PC-3 (cell line): ENCODE measurements around the gene REG1B. TPM values are rescaled to one million over a fixed set of nuclear protein-coding genes. Genes with fewer than 3 reads are reported as not detected.
"Not testable (repeated sequence)": the region's sequence is repeated elsewhere in the genome, so short reads cannot be mapped to it uniquely, and the experiment has no call there.

Experiments used
- ATAC-seq: fragments of 200-7000 bp; cut with Tn5 transposase; 2 replicates; pipeline ENCODE4 v1.9.1; 2020; ENCODE audit warnings: mild to moderate bottlenecking, moderate library complexity
- BruUV-seq: library from RNA; stranded (reverse); fragments of 400-500 nt; replicated peaks from 2 replicates; lab custom pipeline; 2021; lab: Mats Ljungman, UMichigan
- CTCF ChIA-PET: fragments of 300-600 bp; sonication (Branson Sonifier 250); formaldehyde crosslinking; loops from one replicate; lab custom pipeline; 2022; ENCODE audit warnings: antibody characterized with exemption; lab: Charles Lee
- POLR2A ChIA-PET: fragments of 300-600 bp; sonication (Branson Sonifier 250); formaldehyde crosslinking; loops from one replicate; lab custom pipeline; 2022; ENCODE audit warnings: antibody characterized with exemption; ENCODE audit not compliant: unreplicated experiment; lab: Charles Lee
- DNase-seq: peaks from one replicate; pipeline ENCODE4 v3.0.0-alpha.2; 2015
- H2AFZ ChIP-seq: fragments of 300-600 bp; sonication (generic); 2 replicates; pipeline ENCODE4 v1.6.0; 2016; ENCODE audit warnings: antibody characterized with exemption, low read length
- H3F3A ChIP-seq: fragments of 300-600 bp; sonication (generic); one replicate; pipeline ENCODE4 v1.6.0; 2017; ENCODE audit warnings: antibody characterized with exemption, low read length, control low read depth, mild to moderate bottlenecking; ENCODE audit not compliant: unreplicated experiment
- H3K27ac ChIP-seq: fragments of 300-600 bp; sonication (generic); 2 replicates; pipeline ENCODE4 v1.5.1; 2016; ENCODE audit warnings: mild to moderate bottlenecking, low read length
- H3K27me3 ChIP-seq: fragments of 300-600 bp; sonication (generic); 2 replicates; pipeline ENCODE4 v1.6.1; 2016; ENCODE audit warnings: low read length, mixed read lengths
- H3K36me3 ChIP-seq: fragments of 300-600 bp; sonication (generic); 2 replicates; pipeline ENCODE4 v1.6.1; 2016; ENCODE audit warnings: low read depth, mixed run types, low read length, mixed read lengths
- H3K4me1 ChIP-seq: fragments of 300-600 bp; sonication (generic); 2 replicates; pipeline ENCODE4 v1.5.1; 2016; ENCODE audit warnings: low read length; ENCODE audit not compliant: insufficient read depth
- H3K4me2 ChIP-seq: fragments of 300-600 bp; sonication (generic); 2 replicates; pipeline ENCODE4 v1.6.0; 2016; ENCODE audit warnings: low read length
- H3K4me3 ChIP-seq: fragments of 300-600 bp; sonication (generic); 2 replicates; pipeline ENCODE4 v1.5.1; 2016; ENCODE audit warnings: mild to moderate bottlenecking, low read length, mixed read lengths
- H3K79me2 ChIP-seq: fragments of 300-600 bp; sonication (generic); 2 replicates; pipeline ENCODE4 v1.6.1; 2017; ENCODE audit warnings: low read length, mixed read lengths
- H3K9ac ChIP-seq: fragments of 300-600 bp; sonication (generic); 2 replicates; pipeline ENCODE4 v1.6.0; 2016; ENCODE audit warnings: mild to moderate bottlenecking, low read length
- H3K9me2 ChIP-seq: fragments of 300-600 bp; sonication (generic); replicated peaks from 2 replicates; pipeline ENCODE4 v1.6.1; 2016; ENCODE audit warnings: mixed run types, low read length, mixed read lengths
- H3K9me3 ChIP-seq: fragments of 300-600 bp; sonication (generic); 2 replicates; pipeline ENCODE4 v1.6.1; 2016; ENCODE audit warnings: low read length, mixed read lengths
- H4K20me1 ChIP-seq: fragments of 300-600 bp; sonication (generic); 2 replicates; pipeline ENCODE4 v1.6.1; 2016; ENCODE audit warnings: low read length, mixed read lengths
- EZH2 ChIP-seq: fragments of 300-600 bp; sonication (generic); IDR thresholded peaks from one replicate; pipeline ENCODE4 v1.6.1; 2017; ENCODE audit warnings: antibody characterized with exemption, mild to moderate bottlenecking, low read length; ENCODE audit not compliant: unreplicated experiment
- EZH2phosphoT487 ChIP-seq: fragments of 300-600 bp; sonication (generic); IDR thresholded peaks from 2 replicates; pipeline ENCODE4 v1.6.1; 2018; ENCODE audit warnings: mild to moderate bottlenecking, antibody characterized with exemption, low read length, borderline replicate concordance
- intact Hi-C: fragments of 100-400 bp; cut with micrococcal nuclease; formaldehyde crosslinking; loops from 2 replicates; pipeline ENCODE4 v1.9.0; 2023
- total RNA-seq: library from RNA; depleted of rRNA; stranded (reverse); fragments of >200 nt; gene quantifications from 2 replicates; pipeline ENCODE4 v1.2.3, GENCODE V29; 2014; rRNA removed
- TF ChIP-seq, protein P1 (sequence below): fragments of 300-600 bp; sonication (generic); conservative IDR thresholded peaks from 2 replicates; pipeline ENCODE4 v1.5.1; 2017; ENCODE audit warnings: antibody characterized with exemption, low read depth, mild to moderate bottlenecking, low read length

The REG1B gene
- total RNA-seq, 1 experiment from 2014 or later: not detected

DNA sequence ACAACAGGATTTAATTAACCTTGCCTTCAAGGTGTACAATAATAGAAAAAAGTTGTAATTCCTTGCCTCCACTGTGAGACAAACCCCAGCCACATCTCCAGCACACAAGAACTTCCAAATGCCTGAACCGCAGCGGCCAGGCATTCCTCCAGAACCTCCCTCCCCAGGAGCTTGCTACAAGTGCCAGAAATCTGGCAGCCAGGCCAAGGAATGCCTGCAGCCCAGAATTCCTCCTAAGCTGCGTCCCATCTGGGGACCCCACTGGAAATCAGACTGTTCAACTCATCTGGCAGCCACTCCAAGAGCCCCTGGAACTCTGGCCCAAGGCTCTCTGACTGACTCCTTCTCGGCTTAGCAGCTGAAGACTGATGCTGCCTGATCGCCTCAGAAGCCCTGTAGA lies 34.3 kb downstream of the REG1B start:
- H3K9me2 ChIP-seq, H3K4me2 ChIP-seq, ATAC-seq, POLR2A ChIA-PET, H3K9me3 ChIP-seq, H2AFZ ChIP-seq, H4K20me1 ChIP-seq, H3K79me2 ChIP-seq, CTCF ChIA-PET, H3K36me3 ChIP-seq, BruUV-seq, H3K27me3 ChIP-seq, H3F3A ChIP-seq, H3K4me3 ChIP-seq, intact Hi-C loops, H3K9ac ChIP-seq, H3K27ac ChIP-seq, DNase-seq, H3K4me1 ChIP-seq: not testable (repeated sequence)

DNA sequence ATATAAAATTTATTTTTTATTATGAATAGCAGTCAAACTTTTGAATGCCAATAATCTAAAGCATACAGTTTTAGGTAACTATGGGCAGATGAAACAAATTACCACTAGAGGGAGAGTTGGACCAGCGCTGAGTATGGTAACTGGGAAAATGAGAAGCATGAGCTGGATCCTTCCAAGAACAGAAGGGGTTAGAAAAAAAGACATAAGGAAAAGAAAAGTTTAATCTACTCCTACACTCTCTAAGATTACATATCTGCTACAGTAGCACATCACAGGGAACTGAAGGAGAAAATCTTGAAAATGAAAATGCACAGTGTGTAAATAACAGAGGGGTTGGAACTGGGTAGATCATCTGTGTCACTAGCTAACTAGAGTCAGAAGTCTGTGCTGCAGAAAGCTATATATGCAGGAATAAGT lies 46.8 kb downstream of the REG1B start:
- no peaks in the 10 kb centered on the region for H3F3A ChIP-seq
- H3K4me3 ChIP-seq: no peak overlapping the region
- no peaks in the 10 kb centered on the region for H3K27me3 ChIP-seq
- ATAC-seq (no peak), DNase-seq (peak; percentile 12)
- no peaks in the 10 kb centered on the region for H3K9me2 ChIP-seq
- BruUV-seq: no TSS peak
- H3K9me3 ChIP-seq: no peaks in the 10 kb centered on the region
- no peaks in the 10 kb centered on the region for H4K20me1 ChIP-seq
- TF ChIP-seq, protein P1, sequence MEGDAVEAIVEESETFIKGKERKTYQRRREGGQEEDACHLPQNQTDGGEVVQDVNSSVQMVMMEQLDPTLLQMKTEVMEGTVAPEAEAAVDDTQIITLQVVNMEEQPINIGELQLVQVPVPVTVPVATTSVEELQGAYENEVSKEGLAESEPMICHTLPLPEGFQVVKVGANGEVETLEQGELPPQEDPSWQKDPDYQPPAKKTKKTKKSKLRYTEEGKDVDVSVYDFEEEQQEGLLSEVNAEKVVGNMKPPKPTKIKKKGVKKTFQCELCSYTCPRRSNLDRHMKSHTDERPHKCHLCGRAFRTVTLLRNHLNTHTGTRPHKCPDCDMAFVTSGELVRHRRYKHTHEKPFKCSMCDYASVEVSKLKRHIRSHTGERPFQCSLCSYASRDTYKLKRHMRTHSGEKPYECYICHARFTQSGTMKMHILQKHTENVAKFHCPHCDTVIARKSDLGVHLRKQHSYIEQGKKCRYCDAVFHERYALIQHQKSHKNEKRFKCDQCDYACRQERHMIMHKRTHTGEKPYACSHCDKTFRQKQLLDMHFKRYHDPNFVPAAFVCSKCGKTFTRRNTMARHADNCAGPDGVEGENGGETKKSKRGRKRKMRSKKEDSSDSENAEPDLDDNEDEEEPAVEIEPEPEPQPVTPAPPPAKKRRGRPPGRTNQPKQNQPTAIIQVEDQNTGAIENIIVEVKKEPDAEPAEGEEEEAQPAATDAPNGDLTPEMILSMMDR: peak; percentile 49; the same call in 1 of the 2 replicates
- TF ChIP-seq EZH2 (no peak), EZH2phosphoT487 (no peak)
- H3K36me3 ChIP-seq: no peaks in the 10 kb centered on the region
- H3K27ac ChIP-seq: no peak overlapping the region
- no peak overlapping the region for H3K4me2 ChIP-seq
- intact Hi-C loops: no loop called here
- no peak overlapping the region for H3K9ac ChIP-seq
- H2AFZ ChIP-seq: no peak overlapping the region
- no peaks in the 10 kb centered on the region for H3K79me2 ChIP-seq
- H3K4me1 ChIP-seq: no peaks in the 10 kb centered on the region
- CTCF ChIA-PET: no interaction called here
- POLR2A ChIA-PET: no interaction called here

DNA sequence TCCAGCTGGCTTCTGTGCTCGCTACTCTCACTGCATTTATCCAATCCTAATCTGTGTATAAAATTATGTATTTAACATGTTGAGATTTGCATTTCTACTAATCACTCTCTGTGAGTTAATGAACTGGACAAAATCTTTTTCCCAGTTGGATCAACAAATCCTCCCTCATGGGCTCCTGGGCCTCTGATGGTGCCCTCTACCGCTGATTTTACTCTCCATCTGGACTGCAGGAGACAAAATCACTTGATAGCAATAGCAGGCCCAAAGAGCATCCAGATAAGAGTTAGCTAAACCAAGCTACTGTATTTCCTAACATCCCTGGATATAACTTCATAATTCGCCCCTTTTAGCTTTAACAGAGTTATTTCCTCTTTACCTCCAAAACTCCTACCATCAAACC lies 47.8 kb downstream of the REG1B start:
- Histone ChIP-seq H3K9ac (no peak overlapping the region), H2AFZ (no peak overlapping the region), H4K20me1 (no peaks in the 10 kb centered on the region), H3K27ac (no peak overlapping the region), H3K4me1 (no peaks in the 10 kb centered on the region), H3K9me3 (no peaks in the 10 kb centered on the region), H3K79me2 (no peaks in the 10 kb centered on the region), H3K27me3 (no peaks in the 10 kb centered on the region), H3K36me3 (no peaks in the 10 kb centered on the region), H3K9me2 (no peaks in the 10 kb centered on the region), H3F3A (no peaks in the 10 kb centered on the region), H3K4me2 (no peak overlapping the region), H3K4me3 (no peak overlapping the region)
- TF ChIP-seq EZH2 (no peak), EZH2phosphoT487 (no peak)
- TF ChIP-seq, protein P1: no peak
- no TSS peak for BruUV-seq
- intact Hi-C loops: no loop called here
- ChIA-PET CTCF (no interaction called here), POLR2A (no interaction called here)
- DNase-seq: no peak
- no peak for ATAC-seq

Other genes with a start within 250 kb of the REG1B start
- not detected in 2 replicates for gene REG3G, start 62.3 kb downstream of the REG1B start, total RNA-seq
- not detected in 2 replicates for gene REG1A, start 32.5 kb upstream of the REG1B start, total RNA-seq
- gene REG3A, start 71.8 kb upstream of the REG1B start, total RNA-seq: not detected in 2 replicates